NCI-H226 (cell line): ENCODE results near the gene SNX10.
"Not testable (repeated sequence)": the region's sequence is repeated elsewhere in the genome, so short reads cannot be mapped to it uniquely, and the experiment has no call there.

ENCODE experiments used
- DNase-seq: peaks from one replicate; pipeline ENCODE4 v3.0.0-alpha.2; 2015

Gene SNX10

GRCh38 chr7:26291699-26292538 lies at the start of gene SNX10:
TSS of gene SNX10 (plus strand) at chr7:26291862. CDS start at chr7:26346443, 54,581 bp downstream.
- peak; percentile 79 for DNase-seq

GRCh38 chr7:26245150-26245549 lies 46.5 kb upstream of the SNX10 start:
- no peak for DNase-seq

- no peak for DNase-seq
Measured at GRCh38 chr7:26250239-26250638, 41.4 kb upstream of the SNX10 start.

GRCh38 chr7:26261866-26262265 lies 29.8 kb upstream of the SNX10 start:
- not testable (repeated sequence) for DNase-seq

GRCh38 chr7:26265065-26265464 lies 26.6 kb upstream of the SNX10 start:
- no peak for DNase-seq

- peak; percentile 93 for DNase-seq
Measured at GRCh38 chr7:26265499-26266075, 26.1 kb upstream of the SNX10 start.

- no peak for DNase-seq
Measured at GRCh38 chr7:26267601-26268166, 24.0 kb upstream of the SNX10 start.

- DNase-seq, result no peak
Measured at GRCh38 chr7:26275213-26275612, 16.4 kb upstream of the SNX10 start.

- peak; percentile 60 for DNase-seq
Measured at GRCh38 chr7:26278770-26279169, 12.9 kb upstream of the SNX10 start.

GRCh38 chr7:26279405-26279804 lies 12.3 kb upstream of the SNX10 start:
- DNase-seq, result peak; percentile 94

- DNase-seq, result no peak
Measured at GRCh38 chr7:26280097-26280496, 11.6 kb upstream of the SNX10 start.

GRCh38 chr7:26280723-26281122 lies 10.9 kb upstream of the SNX10 start:
- DNase-seq, result no peak

GRCh38 chr7:26284477-26284876 lies 7.2 kb upstream of the SNX10 start:
- peak; percentile 37 for DNase-seq

- peak; percentile 19 for DNase-seq
Measured at GRCh38 chr7:26284995-26285632, 6.5 kb upstream of the SNX10 start.

GRCh38 chr7:26286157-26286556 lies 5.5 kb upstream of the SNX10 start:
- DNase-seq, result no peak

- not testable (repeated sequence) for DNase-seq
Measured at GRCh38 chr7:26288126-26288525, 3.5 kb upstream of the SNX10 start.

- no peak for DNase-seq
Measured at GRCh38 chr7:26291251-26291650, 411 bp upstream of the SNX10 start.

GRCh38 chr7:26292768-26293560 lies 1.3 kb downstream of the SNX10 start:
- DNase-seq, result no peak

- no peak for DNase-seq
Measured at GRCh38 chr7:26293569-26294308, 2.1 kb downstream of the SNX10 start.

- DNase-seq, result no peak
Measured at GRCh38 chr7:26295015-26295414, 3.4 kb downstream of the SNX10 start.

- DNase-seq, result no peak
Measured at GRCh38 chr7:26295586-26295985, 3.9 kb downstream of the SNX10 start.

GRCh38 chr7:26298472-26299058 lies 6.9 kb downstream of the SNX10 start:
- no peak for DNase-seq
